Measurements from ENCODE around the gene COL24A1.

The COL24A1 gene

DNA sequence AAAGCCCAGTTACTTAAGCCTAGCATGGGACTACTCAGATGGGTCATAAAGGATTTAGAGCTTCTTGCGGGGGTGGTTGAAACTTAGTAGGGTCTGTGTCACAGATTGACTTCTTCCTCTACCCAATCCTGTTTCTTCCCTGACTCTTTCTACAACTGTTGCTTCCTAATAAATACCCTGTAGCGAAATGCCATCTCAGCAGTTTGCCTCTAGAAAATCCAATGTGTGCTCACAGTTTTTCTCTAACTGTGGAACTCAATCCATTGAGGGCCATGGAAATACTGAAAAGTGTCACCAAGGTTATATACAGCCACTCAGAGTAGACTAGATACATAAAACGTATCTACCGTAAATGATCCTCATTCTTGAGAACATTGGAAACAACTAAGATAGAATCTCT, 217.7 kb downstream of the COL24A1 start:
- H3K36me3 ChIP-seq (ENCODE audit: insufficient read depth, low read length), result no peaks in the 10 kb centered on the region
- DNase-seq (ENCODE audit: low read depth, low spot score), result no peak
- H3K9ac ChIP-seq (ENCODE audit: insufficient read length), result no peak overlapping the region
- H3K9me3 ChIP-seq (ENCODE audit: low read depth, low read length), result no peaks in the 10 kb centered on the region
- no peak overlapping the region for H3K27ac ChIP-seq
- TF ChIP-seq FOXP2 (optimal IDR thresholded peaks at IDR 0.05; ENCODE audit: control extremely low read depth, extremely low read length, insufficient read depth) (no peak), EZH2 (IDR thresholded peaks at IDR 0.05) (no peak), POLR2AphosphoS5 (IDR thresholded peaks at IDR 0.05; ENCODE audit: borderline replicate concordance, low read depth, low read length) (no peak)
- no peak overlapping the region for H3K4me3 ChIP-seq

- TF ChIP-seq EZH2 (IDR thresholded peaks at IDR 0.05) (no peak), FOXP2 (optimal IDR thresholded peaks at IDR 0.05; ENCODE audit: control extremely low read depth, extremely low read length, insufficient read depth) (no peak)
- no peaks in the 10 kb centered on the region for H3K9me3 ChIP-seq (ENCODE audit: low read depth, low read length)
- DNase-seq (ENCODE audit: low read depth, low spot score), result no peak
- H3K27ac ChIP-seq, result no peak overlapping the region
- no peak overlapping the region for H3K9ac ChIP-seq (ENCODE audit: insufficient read length)
- no peak overlapping the region for H3K4me3 ChIP-seq
- no peaks in the 10 kb centered on the region for H3K36me3 ChIP-seq (ENCODE audit: insufficient read depth, low read length)
Observed at GRCh38 chr1:85936470-85936869, 220.1 kb downstream of the COL24A1 start.

DNA sequence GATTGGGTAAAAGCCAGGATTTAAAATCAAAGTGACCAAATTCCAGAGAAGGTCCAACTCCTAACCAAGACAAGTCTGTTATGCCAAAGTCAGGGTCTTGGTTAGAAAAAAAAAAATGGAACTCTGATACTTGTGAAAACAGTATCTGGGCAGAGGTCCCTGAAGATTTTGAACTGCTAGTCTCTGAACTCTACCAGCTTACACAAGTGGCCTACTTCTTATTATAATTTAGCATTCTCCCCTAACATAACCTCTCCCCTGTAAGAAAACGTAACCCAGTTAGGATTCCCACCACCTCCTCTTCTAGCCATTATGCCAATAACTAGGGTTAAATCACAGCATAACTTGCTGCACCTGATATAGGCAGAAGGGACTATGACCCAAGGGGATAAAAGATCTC, 220.5 kb downstream of the COL24A1 start:
- Histone ChIP-seq H3K4me3 (no peak overlapping the region), H3K27ac (no peak overlapping the region), H3K9ac (ENCODE audit: insufficient read length) (no peak overlapping the region), H3K36me3 (ENCODE audit: insufficient read depth, low read length) (no peaks in the 10 kb centered on the region), H3K9me3 (ENCODE audit: low read depth, low read length) (no peaks in the 10 kb centered on the region)
- TF ChIP-seq FOXP2 (optimal IDR thresholded peaks at IDR 0.05; ENCODE audit: control extremely low read depth, extremely low read length, insufficient read depth) (no peak), POLR2AphosphoS5 (IDR thresholded peaks at IDR 0.05; ENCODE audit: borderline replicate concordance, low read depth, low read length) (no peak), EZH2 (IDR thresholded peaks at IDR 0.05) (no peak)
- no peak for DNase-seq (ENCODE audit: low read depth, low spot score)

- no peak overlapping the region for H3K27ac ChIP-seq
- DNase-seq (ENCODE audit: low read depth, low spot score), result no peak
- H3K9me3 ChIP-seq (ENCODE audit: low read depth, low read length), result no peaks in the 10 kb centered on the region
- H3K9ac ChIP-seq (ENCODE audit: insufficient read length), result no peak overlapping the region
- H3K4me3 ChIP-seq, result no peak overlapping the region
- TF ChIP-seq FOXP2 (optimal IDR thresholded peaks at IDR 0.05; ENCODE audit: control extremely low read depth, extremely low read length, insufficient read depth) (no peak), EZH2 (IDR thresholded peaks at IDR 0.05) (no peak), POLR2AphosphoS5 (IDR thresholded peaks at IDR 0.05; ENCODE audit: borderline replicate concordance, low read depth, low read length) (no peak)
- H3K36me3 ChIP-seq (ENCODE audit: insufficient read depth, low read length), result no peaks in the 10 kb centered on the region
Observed at GRCh38 chr1:85935234-85935633, 221.3 kb downstream of the COL24A1 start.

DNA sequence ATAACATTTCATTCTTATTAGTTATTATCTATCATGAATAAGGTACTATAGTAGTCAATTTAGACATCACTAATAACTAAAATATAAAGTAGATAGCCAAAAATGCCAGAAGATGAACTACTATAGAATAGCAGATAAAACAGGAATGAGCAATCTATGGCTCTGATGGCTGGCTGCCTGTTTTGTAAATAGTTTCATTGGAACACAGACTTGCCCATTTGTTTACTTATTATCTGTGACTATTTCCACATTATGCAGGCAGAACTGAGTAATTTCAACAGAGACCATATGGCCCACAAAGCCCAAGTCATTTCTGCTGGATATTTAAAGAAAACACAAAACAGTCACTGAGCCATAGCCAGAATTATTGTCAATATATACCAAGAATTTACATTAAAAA, 222.1 kb downstream of the COL24A1 start:
- Histone ChIP-seq H3K27ac (no peak overlapping the region), H3K9ac (ENCODE audit: insufficient read length) (no peak overlapping the region), H3K36me3 (ENCODE audit: insufficient read depth, low read length) (no peaks in the 10 kb centered on the region), H3K9me3 (ENCODE audit: low read depth, low read length) (no peaks in the 10 kb centered on the region), H3K4me3 (no peak overlapping the region)
- no peak for DNase-seq (ENCODE audit: low read depth, low spot score)
- TF ChIP-seq POLR2AphosphoS5 (IDR thresholded peaks at IDR 0.05; ENCODE audit: borderline replicate concordance, low read depth, low read length) (no peak), EZH2 (IDR thresholded peaks at IDR 0.05) (no peak), FOXP2 (optimal IDR thresholded peaks at IDR 0.05; ENCODE audit: control extremely low read depth, extremely low read length, insufficient read depth) (no peak)

DNA sequence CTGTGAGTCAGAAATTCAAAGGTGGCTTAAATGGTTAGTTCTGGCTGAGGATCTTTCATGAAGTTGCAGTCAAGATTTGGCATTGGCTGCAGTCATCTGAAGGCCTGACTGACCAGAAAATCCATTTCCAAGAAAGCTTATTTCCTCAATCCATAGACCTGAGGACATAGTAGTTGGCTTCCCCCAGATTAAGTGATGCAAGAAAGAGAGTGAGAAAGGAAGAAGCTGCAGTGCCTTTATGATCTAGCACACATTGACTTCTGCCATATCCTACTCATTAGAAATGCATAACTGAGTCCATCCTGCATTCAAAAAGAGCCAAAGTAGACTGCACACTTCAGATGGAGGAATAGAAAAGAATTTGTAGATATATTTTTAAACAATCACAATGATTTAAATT, 222.6 kb downstream of the COL24A1 start:
- DNase-seq (ENCODE audit: low read depth, low spot score), result no peak
- H3K4me3 ChIP-seq, result no peak overlapping the region
- no peaks in the 10 kb centered on the region for H3K9me3 ChIP-seq (ENCODE audit: low read depth, low read length)
- no peaks in the 10 kb centered on the region for H3K36me3 ChIP-seq (ENCODE audit: insufficient read depth, low read length)
- no peak overlapping the region for H3K9ac ChIP-seq (ENCODE audit: insufficient read length)
- no peak overlapping the region for H3K27ac ChIP-seq
- TF ChIP-seq EZH2 (IDR thresholded peaks at IDR 0.05) (no peak), FOXP2 (optimal IDR thresholded peaks at IDR 0.05; ENCODE audit: control extremely low read depth, extremely low read length, insufficient read depth) (no peak), POLR2AphosphoS5 (IDR thresholded peaks at IDR 0.05; ENCODE audit: borderline replicate concordance, low read depth, low read length) (no peak)

DNA sequence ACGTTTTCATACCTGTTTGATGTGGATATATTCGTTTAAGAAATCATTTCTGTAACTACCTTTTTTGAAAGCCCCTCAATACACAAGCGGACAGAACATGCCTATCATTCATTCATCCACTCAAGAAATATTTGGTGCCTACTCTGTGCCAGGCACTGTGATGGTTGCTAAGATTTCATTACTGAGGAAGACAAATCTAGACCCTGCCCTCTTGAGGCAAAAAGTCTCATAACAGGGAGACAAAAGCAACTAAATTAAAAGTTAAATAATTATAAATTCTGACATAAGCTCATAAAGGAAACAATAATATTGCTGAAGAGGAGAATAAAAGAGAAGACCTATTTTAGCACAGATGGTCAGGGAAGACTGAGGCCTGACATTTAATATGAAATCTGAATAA, 244.8 kb downstream of the COL24A1 start:
- H3K36me3 ChIP-seq (ENCODE audit: insufficient read depth, low read length), result no peaks in the 10 kb centered on the region
- no peaks in the 10 kb centered on the region for H3K9me3 ChIP-seq (ENCODE audit: low read depth, low read length)
- no peak overlapping the region for H3K27ac ChIP-seq
- no peak overlapping the region for H3K4me3 ChIP-seq
- H3K9ac ChIP-seq (ENCODE audit: insufficient read length), result no peak overlapping the region
- no peak for TF ChIP-seq POLR2AphosphoS5 (IDR thresholded peaks at IDR 0.05; ENCODE audit: borderline replicate concordance, low read depth, low read length)
- no peak for TF ChIP-seq EZH2 (IDR thresholded peaks at IDR 0.05)
- no peak for TF ChIP-seq FOXP2 (optimal IDR thresholded peaks at IDR 0.05; ENCODE audit: control extremely low read depth, extremely low read length, insufficient read depth)
- DNase-seq (ENCODE audit: low read depth, low spot score), result no peak

DNA sequence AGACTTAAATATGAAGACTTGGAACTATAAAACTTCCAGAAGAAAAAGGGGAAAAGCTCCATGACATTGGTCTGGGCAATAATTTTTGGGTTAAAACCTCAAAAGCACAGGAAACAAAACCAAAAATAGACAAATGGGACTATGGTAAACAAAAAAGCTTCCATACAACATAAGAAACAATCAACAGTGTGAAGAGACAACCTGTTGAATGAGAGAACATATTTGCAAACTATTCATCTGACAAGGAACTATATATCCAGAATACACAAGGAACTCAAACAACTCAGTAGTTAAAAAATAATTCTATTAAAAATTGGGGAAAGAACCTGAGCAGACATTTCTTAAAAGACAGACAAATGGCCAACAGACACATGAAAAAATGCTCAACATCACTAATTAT, 255.7 kb downstream of the COL24A1 start:
- Histone ChIP-seq H3K9me3 (ENCODE audit: low read depth, low read length) (no peaks in the 10 kb centered on the region), H3K27ac (no peak overlapping the region), H3K36me3 (ENCODE audit: insufficient read depth, low read length) (no peaks in the 10 kb centered on the region), H3K4me3 (no peak overlapping the region), H3K9ac (ENCODE audit: insufficient read length) (no peak overlapping the region)
- TF ChIP-seq EZH2 (IDR thresholded peaks at IDR 0.05) (no peak), POLR2AphosphoS5 (IDR thresholded peaks at IDR 0.05; ENCODE audit: borderline replicate concordance, low read depth, low read length) (no peak), FOXP2 (optimal IDR thresholded peaks at IDR 0.05; ENCODE audit: control extremely low read depth, extremely low read length, insufficient read depth) (no peak)
- DNase-seq (ENCODE audit: low read depth, low spot score), result no peak

DNA sequence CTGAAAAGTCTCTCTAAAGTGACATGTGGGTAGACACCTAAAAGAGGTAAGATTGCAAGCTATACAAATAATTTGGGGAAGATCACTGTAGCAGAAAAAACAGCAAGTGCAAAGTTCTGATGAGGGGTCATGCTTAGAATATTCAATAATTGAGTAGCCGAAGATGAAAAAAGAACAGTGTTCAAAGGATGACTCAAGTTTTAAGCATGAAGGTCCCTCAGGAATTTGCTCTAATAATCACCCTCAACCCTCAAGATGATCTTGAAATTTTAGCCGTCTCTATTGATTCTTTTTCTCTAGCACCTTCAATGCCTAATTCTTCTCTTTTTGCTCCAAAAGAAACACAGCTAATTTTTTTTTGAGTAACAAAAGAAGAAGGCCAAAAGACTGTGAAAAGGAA, 257.7 kb downstream of the COL24A1 start:
- no peak overlapping the region for H3K4me3 ChIP-seq
- no peaks in the 10 kb centered on the region for H3K9me3 ChIP-seq (ENCODE audit: low read depth, low read length)
- no peak for DNase-seq (ENCODE audit: low read depth, low spot score)
- no peak overlapping the region for H3K9ac ChIP-seq (ENCODE audit: insufficient read length)
- no peak overlapping the region for H3K27ac ChIP-seq
- H3K36me3 ChIP-seq (ENCODE audit: insufficient read depth, low read length), result no peaks in the 10 kb centered on the region
- no peak for TF ChIP-seq POLR2AphosphoS5 (IDR thresholded peaks at IDR 0.05; ENCODE audit: borderline replicate concordance, low read depth, low read length)
- no peak for TF ChIP-seq FOXP2 (optimal IDR thresholded peaks at IDR 0.05; ENCODE audit: control extremely low read depth, extremely low read length, insufficient read depth)
- no peak for TF ChIP-seq EZH2 (IDR thresholded peaks at IDR 0.05)
